A549 (cell line): ENCODE measurements around the gene FKBP15. TPM values are rescaled to one million over a fixed set of nuclear protein-coding genes. Genes with fewer than 3 reads are reported as not detected.

ENCODE experiments used
- ATAC-seq, 2 experiments: fragments of 200-7000 bp in 1 of 2; fragments of >200 bp in 1 of 2; cut with Nextera tagmentation in 1 of 2; cut with Tn5 transposase in 1 of 2; 3 replicates each; pipeline versions ENCODE4 v1.8.0 to v1.9.1; 2018 to 2020; ENCODE audit warnings: mild to moderate bottlenecking in 1 of 2, moderate library complexity in 1 of 2
- CTCF ChIA-PET: fragments of 300-600 bp; sonication (Branson Sonifier 250); formaldehyde crosslinking; extraction: SDS; loops from one replicate; lab custom pipeline; 2021; ENCODE audit warnings: antibody characterized with exemption, inconsistent platforms; lab: Yijun Ruan, JAX
- POLR2A ChIA-PET: fragments of 350-600 bp; formaldehyde crosslinking; extraction: SDS; loops from one replicate; lab custom pipeline; 2021; ENCODE audit warnings: antibody characterized with exemption, inconsistent platforms; lab: Yijun Ruan, JAX
- DNase-seq, 2 experiments: peaks; one replicate each; pipeline versions ENCODE4 v3.0.0 to v3.0.0-alpha.2; 2011 to 2016; ENCODE audit warnings: low read depth in 1 of 2, low spot score in 1 of 2
- FAIRE-seq: peaks from 2 replicates; lab custom pipeline; 2011; peaks lifted over from hg19 to GRCh38; lab: Jason Lieb, UNC
- H3K27ac ChIP-seq, 2 experiments: fragments of >200 bp; sonication (Bioruptor Twin); formaldehyde crosslinking; 3 replicates each; pipeline ENCODE4 v1.5.1; 2016 to 2017
- H3K4me1 ChIP-seq: fragments of >200 bp; sonication (Bioruptor Twin); formaldehyde crosslinking; 3 replicates; pipeline ENCODE4 v1.6.1; 2016
- H3K4me2 ChIP-seq: fragments of >200 bp; sonication (Bioruptor Twin); formaldehyde crosslinking; 3 replicates; pipeline ENCODE4 v1.6.1; 2016
- H3K4me3 ChIP-seq: fragments of >200 bp; sonication (Bioruptor Twin); formaldehyde crosslinking; 3 replicates; pipeline ENCODE4 v1.5.1; 2016
- H3K9me3 ChIP-seq: fragments of >200 bp; sonication (Bioruptor Twin); formaldehyde crosslinking; 3 replicates; pipeline ENCODE4 v1.6.1; 2016
- CBX2 ChIP-seq: fragments of 200-600 bp; sonication (generic); IDR thresholded peaks from 2 replicates; pipeline ENCODE4 v1.6.1; 2016; ENCODE audit warnings: low read depth, mild to moderate bottlenecking, borderline replicate concordance
- CEBPB ChIP-seq, 2 experiments: fragments of >200 bp in 1 of 2; sonication (Bioruptor Twin) in 1 of 2; formaldehyde crosslinking in 1 of 2; IDR thresholded peaks; 2 replicates each; pipeline ENCODE4 v1.6.1; 2012 to 2016
- CHD4 ChIP-seq: fragments of 200-600 bp; sonication (generic); IDR thresholded peaks from 2 replicates; pipeline ENCODE4 v1.6.1; 2016; ENCODE audit warnings: antibody characterized with exemption, mild to moderate bottlenecking, borderline replicate concordance
- EHMT2 ChIP-seq: fragments of 200-600 bp; sonication (generic); IDR thresholded peaks from 2 replicates; pipeline ENCODE4 v1.6.1; 2016; ENCODE audit warnings: antibody characterized with exemption, low read depth, mild to moderate bottlenecking, moderate library complexity
- FOSL2 ChIP-seq, 2 experiments: fragments of 450-650 bp in 1 of 2; fragments of >200 bp in 1 of 2; sonication (Bioruptor Twin) in 1 of 2; formaldehyde crosslinking; IDR thresholded peaks; 2 replicates each; pipeline versions ENCODE4 v1.5.0 to v1.6.1; 2016 to 2020; ENCODE audit warnings: mild to moderate bottlenecking in 1 of 2, moderate library complexity in 1 of 2
- FOXS1 ChIP-seq: fragments of 250-450 bp; sonication (Bioruptor Pico); IDR thresholded peaks from 2 replicates; pipeline ENCODE4 v1.5.0; 2020; ENCODE audit warnings: mild to moderate bottlenecking, moderate library complexity
- GATA3 ChIP-seq: IDR thresholded peaks from 2 replicates; pipeline ENCODE4 v1.6.1; 2012; ENCODE audit warnings: borderline replicate concordance
- HDAC2 ChIP-seq: fragments of 200-600 bp; sonication (generic); IDR thresholded peaks from 2 replicates; pipeline ENCODE4 v1.6.1; 2016
- HOXA7 ChIP-seq: fragments of 250-450 bp; sonication (Bioruptor Pico); IDR thresholded peaks from 2 replicates; pipeline ENCODE4 v1.5.0; 2020; ENCODE audit warnings: mild to moderate bottlenecking, moderate library complexity
- JUN ChIP-seq, 2 experiments: fragments of >200 bp; sonication (Bioruptor Twin); formaldehyde crosslinking; IDR thresholded peaks; 2 replicates in 1 of 2; 3 replicates in 1 of 2; pipeline ENCODE4 v1.6.1; 2016 to 2017
- KDM1A ChIP-seq: fragments of 200-600 bp; sonication (generic); IDR thresholded peaks from 2 replicates; pipeline ENCODE4 v1.6.1; 2016; ENCODE audit warnings: low read depth, mild to moderate bottlenecking
- MAZ ChIP-seq: fragments of 150-350 bp; IDR thresholded peaks from 2 replicates; pipeline ENCODE4 v1.6.1; 2014; ENCODE audit warnings: antibody characterized with exemption, low read depth, low read length, borderline replicate concordance
- MYC ChIP-seq: IDR thresholded peaks from 2 replicates; pipeline ENCODE4 v1.6.1; 2012; ENCODE audit warnings: mild to moderate bottlenecking, inconsistent platforms, low read length, improper control_type of control experiment, borderline replicate concordance
- PHF8 ChIP-seq: fragments of 200-600 bp; sonication (generic); IDR thresholded peaks from 2 replicates; pipeline ENCODE4 v1.6.1; 2016; ENCODE audit warnings: low read depth, mild to moderate bottlenecking, antibody characterized with exemption, moderate library complexity, borderline replicate concordance
- POLR2A ChIP-seq: IDR thresholded peaks from 2 replicates; pipeline ENCODE4 v1.6.1; 2012; ENCODE audit warnings: mild to moderate bottlenecking, low read length
- RCOR1 ChIP-seq: fragments of 150-350 bp; IDR thresholded peaks from 2 replicates; pipeline ENCODE4 v1.6.1; 2014; ENCODE audit warnings: antibody characterized with exemption, low read length, low read depth
- RFX5 ChIP-seq: fragments of 450-650 bp; IDR thresholded peaks from 2 replicates; pipeline ENCODE4 v1.7.1; 2014; ENCODE audit warnings: antibody characterized with exemption, mild to moderate bottlenecking, moderate library complexity
- SMC3 ChIP-seq: fragments of >200 bp; sonication (Bioruptor Twin); formaldehyde crosslinking; IDR thresholded peaks from 3 replicates; pipeline ENCODE4 v1.6.1; 2018; ENCODE audit warnings: inconsistent platforms
- SREBF2 ChIP-seq: fragments of 450-650 bp; IDR thresholded peaks from 2 replicates; pipeline ENCODE4 v1.6.1; 2014; ENCODE audit warnings: mild to moderate bottlenecking, moderate library complexity
- TFCP2L1 ChIP-seq: fragments of 250-450 bp; sonication (Bioruptor Pico); IDR thresholded peaks from 2 replicates; pipeline ENCODE4 v1.5.0; 2021; ENCODE audit warnings: mild to moderate bottlenecking
- ZFP36 ChIP-seq: fragments of 450-650 bp; IDR thresholded peaks from 2 replicates; pipeline ENCODE4 v1.6.1; 2014; ENCODE audit warnings: borderline replicate concordance; ENCODE audit not compliant: partially characterized antibody
- ZNF302 ChIP-seq: fragments of 250-450 bp; sonication (Bioruptor Pico); IDR thresholded peaks from 2 replicates; pipeline ENCODE4 v1.9.0; 2021; ENCODE audit warnings: inconsistent platforms, mild to moderate bottlenecking, moderate library complexity
- WGBS: methylation state at CpG from one replicate; pipeline ENCODE4 v1.1.6; 2017; ENCODE audit errors: missing lambda C conversion rate; 5-methylcytosine and 5-hydroxymethylcytosine counted together
- polyA plus RNA-seq, 4 experiments: library from polyadenylated mRNA; depleted of rRNA in 3 of 4; stranded (reverse); fragments of >200 nt; fragmentation: RNase III in 1 of 4; extraction: RNeasy Plus Mini Kit Qiagen cat#74134 plus additional on column Dnase treatment in 1 of 4; gene quantifications; 2 replicates in 3 of 4; 3 replicates in 1 of 4; pipeline ENCODE4 v1.2.3, GENCODE V29; 2011 to 2017
- TF ChIP-seq, protein P1 (sequence below): fragments of >200 bp; sonication (Bioruptor Twin); formaldehyde crosslinking; IDR thresholded peaks from 3 replicates; pipeline ENCODE4 v1.6.1; 2016
- TF ChIP-seq, protein P2 (sequence below): fragments of 250-450 bp; sonication (Bioruptor Pico); IDR thresholded peaks from 2 replicates; pipeline ENCODE4 v1.5.0; 2021; ENCODE audit warnings: mild to moderate bottlenecking, moderate library complexity, borderline replicate concordance
- TF ChIP-seq, protein P3 (sequence below): fragments of >200 bp; sonication (Bioruptor Twin); formaldehyde crosslinking; IDR thresholded peaks from 2 replicates; pipeline ENCODE4 v1.6.1; 2016
- TF ChIP-seq, protein P4 (sequence below): fragments of 150-350 bp; IDR thresholded peaks from 2 replicates; pipeline ENCODE4 v1.6.1; 2014; ENCODE audit warnings: low read depth, mild to moderate bottlenecking, low read length
- TF ChIP-seq, protein P5 (sequence below): IDR thresholded peaks from 2 replicates; pipeline ENCODE4 v1.6.1; 2012

The FKBP15 gene
- polyA plus RNA-seq, 2 of the 4 experiments (the other 2 are of a cell fraction): 14.1 to 26.0 TPM

DNA sequence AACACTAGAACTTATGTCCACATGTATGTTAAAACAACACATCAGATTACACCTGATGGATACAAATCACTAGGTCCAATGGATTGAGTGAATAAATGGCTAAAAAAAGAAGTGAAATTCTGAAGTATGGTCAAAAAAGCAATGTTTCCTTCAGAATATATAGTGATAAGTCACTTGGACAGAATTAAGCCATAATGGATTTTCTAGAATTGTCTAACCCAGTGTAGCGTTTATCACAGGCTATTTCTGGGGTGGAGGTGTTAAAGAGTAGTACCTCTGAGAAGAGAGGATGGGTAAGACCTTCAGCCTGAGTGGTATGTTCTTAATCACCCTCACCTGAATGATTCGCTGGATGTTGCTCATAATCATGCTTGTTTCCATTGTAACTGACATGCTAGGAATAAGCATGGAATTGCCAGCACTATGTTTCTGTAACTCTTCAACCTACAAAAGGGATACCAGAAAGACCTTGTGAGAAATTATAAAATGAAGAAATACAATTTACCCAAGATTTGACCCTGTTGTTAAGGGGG lies 37.1 kb downstream of the FKBP15 start:
- peaks cover 7% of the 10 kb centered on the region; the same call in 1 of the 3 replicates for H3K4me1 ChIP-seq
- no peak for ATAC-seq
- H3K4me2 ChIP-seq: no peak overlapping the region
- no peak overlapping the region for H3K27ac ChIP-seq
- TF ChIP-seq RFX5 (no peak), MYC (no peak), POLR2A (no peak), ZNF302 (CRISPR knock-in tag) (no peak), EHMT2 (no peak), CEBPB (IDR thresholded peaks at IDR 0.05) (no peak), SMC3 (no peak), SREBF2 (no peak), TFCP2L1 (CRISPR knock-in tag) (no peak), JUN (IDR thresholded peaks at IDR 0.05) (no peak), RCOR1 (no peak), ZFP36 (no peak)
- TF ChIP-seq, protein P1, sequence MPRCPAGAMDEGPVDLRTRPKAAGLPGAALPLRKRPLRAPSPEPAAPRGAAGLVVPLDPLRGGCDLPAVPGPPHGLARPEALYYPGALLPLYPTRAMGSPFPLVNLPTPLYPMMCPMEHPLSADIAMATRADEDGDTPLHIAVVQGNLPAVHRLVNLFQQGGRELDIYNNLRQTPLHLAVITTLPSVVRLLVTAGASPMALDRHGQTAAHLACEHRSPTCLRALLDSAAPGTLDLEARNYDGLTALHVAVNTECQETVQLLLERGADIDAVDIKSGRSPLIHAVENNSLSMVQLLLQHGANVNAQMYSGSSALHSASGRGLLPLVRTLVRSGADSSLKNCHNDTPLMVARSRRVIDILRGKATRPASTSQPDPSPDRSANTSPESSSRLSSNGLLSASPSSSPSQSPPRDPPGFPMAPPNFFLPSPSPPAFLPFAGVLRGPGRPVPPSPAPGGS: no peak
- TF ChIP-seq, protein P2, sequence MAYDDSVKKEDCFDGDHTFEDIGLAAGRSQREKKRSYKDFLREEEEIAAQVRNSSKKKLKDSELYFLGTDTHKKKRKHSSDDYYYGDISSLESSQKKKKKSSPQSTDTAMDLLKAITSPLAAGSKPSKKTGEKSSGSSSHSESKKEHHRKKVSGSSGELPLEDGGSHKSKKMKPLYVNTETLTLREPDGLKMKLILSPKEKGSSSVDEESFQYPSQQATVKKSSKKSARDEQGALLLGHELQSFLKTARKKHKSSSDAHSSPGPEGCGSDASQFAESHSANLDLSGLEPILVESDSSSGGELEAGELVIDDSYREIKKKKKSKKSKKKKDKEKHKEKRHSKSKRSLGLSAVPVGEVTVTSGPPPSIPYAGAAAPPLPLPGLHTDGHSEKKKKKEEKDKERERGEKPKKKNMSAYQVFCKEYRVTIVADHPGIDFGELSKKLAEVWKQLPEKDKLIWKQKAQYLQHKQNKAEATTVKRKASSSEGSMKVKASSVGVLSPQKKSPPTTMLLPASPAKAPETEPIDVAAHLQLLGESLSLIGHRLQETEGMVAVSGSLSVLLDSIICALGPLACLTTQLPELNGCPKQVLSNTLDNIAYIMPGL (CRISPR knock-in tag): no peak
- POLR2A ChIA-PET: no interaction called here
- no peak for DNase-seq
- no peaks in the 10 kb centered on the region for H3K9me3 ChIP-seq
- CTCF ChIA-PET: no interaction called here
- FAIRE-seq: no peak
- H3K4me3 ChIP-seq: no peak overlapping the region
- WGBS: 86% methylated on average over 2 of the region's 2 CpGs

DNA sequence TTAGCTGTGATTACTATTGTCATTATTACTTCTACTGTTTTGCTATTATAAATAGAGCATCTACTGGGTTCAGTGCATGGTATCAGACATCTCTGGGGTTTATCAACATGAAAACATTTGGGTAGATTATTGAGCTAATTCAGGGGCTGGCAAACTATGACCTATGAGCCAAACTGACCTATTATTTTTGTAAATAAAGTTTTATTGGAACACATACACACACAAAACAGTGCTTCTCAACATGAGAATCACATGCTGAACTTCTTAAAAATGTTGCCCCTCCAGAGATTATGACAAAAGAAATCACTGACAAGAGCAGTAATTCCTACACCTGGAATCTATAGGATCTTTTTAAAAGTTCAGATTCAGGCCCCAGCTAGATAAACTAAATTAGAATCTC lies 39.9 kb downstream of the FKBP15 start:
- ATAC-seq (no peak), FAIRE-seq (no peak), DNase-seq (no peak)
- Histone ChIP-seq H3K27ac (no peak overlapping the region), H3K4me1 (no peaks in the 10 kb centered on the region), H3K4me3 (no peak overlapping the region), H3K4me2 (no peak overlapping the region), H3K9me3 (no peaks in the 10 kb centered on the region)
- TF ChIP-seq RCOR1 (no peak), MAZ (no peak), CHD4 (no peak), HOXA7 (no peak), HDAC2 (no peak), KDM1A (no peak), RFX5 (no peak), FOSL2 (IDR thresholded peaks at IDR 0.05) (no peak), FOSL2 (CRISPR knock-in tag; IDR thresholded peaks at IDR 0.05) (no peak), GATA3 (no peak), ZNF302 (CRISPR knock-in tag) (no peak), FOXS1 (no peak), EHMT2 (no peak), PHF8 (no peak), CBX2 (no peak)
- TF ChIP-seq, protein P3, sequence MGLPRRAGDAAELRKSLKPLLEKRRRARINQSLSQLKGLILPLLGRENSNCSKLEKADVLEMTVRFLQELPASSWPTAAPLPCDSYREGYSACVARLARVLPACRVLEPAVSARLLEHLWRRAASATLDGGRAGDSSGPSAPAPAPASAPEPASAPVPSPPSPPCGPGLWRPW: no peak
- TF ChIP-seq, protein P4, sequence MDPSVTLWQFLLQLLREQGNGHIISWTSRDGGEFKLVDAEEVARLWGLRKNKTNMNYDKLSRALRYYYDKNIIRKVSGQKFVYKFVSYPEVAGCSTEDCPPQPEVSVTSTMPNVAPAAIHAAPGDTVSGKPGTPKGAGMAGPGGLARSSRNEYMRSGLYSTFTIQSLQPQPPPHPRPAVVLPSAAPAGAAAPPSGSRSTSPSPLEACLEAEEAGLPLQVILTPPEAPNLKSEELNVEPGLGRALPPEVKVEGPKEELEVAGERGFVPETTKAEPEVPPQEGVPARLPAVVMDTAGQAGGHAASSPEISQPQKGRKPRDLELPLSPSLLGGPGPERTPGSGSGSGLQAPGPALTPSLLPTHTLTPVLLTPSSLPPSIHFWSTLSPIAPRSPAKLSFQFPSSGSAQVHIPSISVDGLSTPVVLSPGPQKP: no peak
- TF ChIP-seq, protein P5, sequence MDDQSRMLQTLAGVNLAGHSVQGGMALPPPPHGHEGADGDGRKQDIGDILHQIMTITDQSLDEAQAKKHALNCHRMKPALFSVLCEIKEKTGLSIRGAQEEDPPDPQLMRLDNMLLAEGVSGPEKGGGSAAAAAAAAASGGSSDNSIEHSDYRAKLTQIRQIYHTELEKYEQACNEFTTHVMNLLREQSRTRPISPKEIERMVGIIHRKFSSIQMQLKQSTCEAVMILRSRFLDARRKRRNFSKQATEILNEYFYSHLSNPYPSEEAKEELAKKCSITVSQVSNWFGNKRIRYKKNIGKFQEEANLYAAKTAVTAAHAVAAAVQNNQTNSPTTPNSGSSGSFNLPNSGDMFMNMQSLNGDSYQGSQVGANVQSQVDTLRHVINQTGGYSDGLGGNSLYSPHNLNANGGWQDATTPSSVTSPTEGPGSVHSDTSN: no peak
- ChIA-PET CTCF (interaction anchor here (0.5 to 1.3 kb wide), 2 partner anchors 30 to 695 kb away, joined by 4 read pairs; partner anchors contain the start of gene SLC31A2), POLR2A (no interaction called here)
